Neural cell (in vitro differentiated cells): ENCODE results near the gene ROBO1. TPM values are rescaled to one million over a fixed set of nuclear protein-coding genes. Genes with fewer than 3 reads are reported as not detected.

Experiments used
- H2AFZ ChIP-seq: fragments of 200-600, 300-800 bp; sonication (generic), shearing (Covaris generic); 2 replicates; pipeline ENCODE4 v1.6.0; 2014; ENCODE audit warnings: low read depth, mild to moderate bottlenecking, antibody characterized with exemption, low read length, moderate library complexity
- H3F3A ChIP-seq: fragments of 200-600 bp; shearing (Covaris generic); 2 replicates; pipeline ENCODE4 v1.6.1; 2016; ENCODE audit warnings: mild to moderate bottlenecking, moderate library complexity, mixed read lengths, antibody characterized with exemption, low read length; ENCODE audit not compliant: insufficient read depth, poor library complexity, severe bottlenecking
- H3K27ac ChIP-seq: fragments of 200-600, 300-800 bp; sonication (generic), shearing (Covaris generic); 2 replicates; pipeline ENCODE4 v1.5.1; 2014; ENCODE audit warnings: mild to moderate bottlenecking, low read length, moderate library complexity
- H3K27me3 ChIP-seq: fragments of 300-800, 200-600 bp; sonication (generic), shearing (Covaris generic); 2 replicates; pipeline ENCODE4 v1.6.0; 2014; ENCODE audit warnings: mild to moderate bottlenecking, low read depth, low read length, moderate library complexity; ENCODE audit not compliant: insufficient read depth
- H3K36me3 ChIP-seq: fragments of 300-800, 200-600 bp; sonication (generic), shearing (Covaris generic); 2 replicates; pipeline ENCODE4 v1.5.1; 2014; ENCODE audit warnings: mild to moderate bottlenecking, antibody characterized with exemption, low read length, moderate library complexity; ENCODE audit not compliant: insufficient read depth
- H3K4me2 ChIP-seq: fragments of 300-800, 200-600 bp; sonication (generic), shearing (Covaris generic); 2 replicates; pipeline ENCODE4 v1.6.0; 2014; ENCODE audit warnings: mild to moderate bottlenecking, low read length
- H3K4me3 ChIP-seq: fragments of 300-800, 200-600 bp; sonication (generic), shearing (Covaris generic); 2 replicates; pipeline ENCODE4 v1.5.1; 2014; ENCODE audit warnings: mild to moderate bottlenecking, low read length, moderate library complexity
- H3K79me2 ChIP-seq: fragments of 200-600 bp; shearing (Covaris generic); replicated peaks from 2 replicates; pipeline ENCODE4 v1.6.0; 2014; ENCODE audit warnings: mild to moderate bottlenecking, low read length, moderate library complexity; ENCODE audit not compliant: insufficient read depth
- H3K9ac ChIP-seq: fragments of 300-800, 200-600 bp; sonication (generic), shearing (Covaris generic); 2 replicates; pipeline ENCODE4 v1.6.1; 2016; ENCODE audit warnings: mild to moderate bottlenecking, low read length, mixed read lengths
- H3K9me2 ChIP-seq: fragments of 200-600 bp; shearing (Covaris generic); 2 replicates; pipeline ENCODE4 v1.6.1; 2016; ENCODE audit warnings: mild to moderate bottlenecking, low read length, mixed read lengths; ENCODE audit not compliant: insufficient read depth
- H3K9me3 ChIP-seq: fragments of 200-600, 300-800 bp; sonication (generic), shearing (Covaris generic); 2 replicates; pipeline ENCODE4 v1.6.1; 2016; ENCODE audit warnings: mild to moderate bottlenecking, mixed run types, low read length, moderate library complexity, mixed read lengths
- H4K20me1 ChIP-seq: fragments of 200-600 bp; shearing (Covaris generic); 2 replicates; pipeline ENCODE4 v1.6.1; 2016; ENCODE audit warnings: mild to moderate bottlenecking, mixed run types; ENCODE audit not compliant: insufficient read depth
- CTCF ChIP-seq: fragments of 450-650 bp; IDR thresholded peaks from 2 replicates; pipeline ENCODE4 v1.5.1; 2014; ENCODE audit warnings: antibody characterized with exemption, mild to moderate bottlenecking, moderate library complexity; ENCODE audit not compliant: poor library complexity, severe bottlenecking
- EP300 ChIP-seq: fragments of 450-650 bp; conservative IDR thresholded peaks from 2 replicates; pipeline ENCODE4 v1.6.1; 2014; ENCODE audit warnings: antibody characterized with exemption, mild to moderate bottlenecking, moderate library complexity; ENCODE audit not compliant: poor library complexity, severe bottlenecking
- EZH2 ChIP-seq: fragments of 200-600, 300-800 bp; shearing (Covaris generic), sonication (generic); IDR thresholded peaks from 2 replicates; pipeline ENCODE4 v1.6.1; 2014; ENCODE audit warnings: antibody characterized with exemption, low read length, borderline replicate concordance, mild to moderate bottlenecking; ENCODE audit not compliant: insufficient read depth, poor library complexity, severe bottlenecking
- MXI1 ChIP-seq: fragments of 450-650 bp; conservative IDR thresholded peaks from 2 replicates; pipeline ENCODE4 v1.6.1; 2014; ENCODE audit warnings: antibody characterized with exemption, mild to moderate bottlenecking; ENCODE audit not compliant: poor library complexity, severe bottlenecking
- POLR2AphosphoS5 ChIP-seq: IDR thresholded peaks from 2 replicates; pipeline ENCODE4 v1.6.1; 2012
- RAD21 ChIP-seq: fragments of 450-650 bp; conservative IDR thresholded peaks from 2 replicates; pipeline ENCODE4 v1.6.1; 2014; ENCODE audit warnings: antibody characterized with exemption, mild to moderate bottlenecking, moderate library complexity
- REST ChIP-seq: IDR thresholded peaks from 2 replicates; pipeline ENCODE4 v1.6.1; 2012; ENCODE audit warnings: borderline replicate concordance
- SMC3 ChIP-seq: fragments of 450-650 bp; conservative IDR thresholded peaks from 2 replicates; pipeline ENCODE4 v1.6.1; 2014; ENCODE audit warnings: antibody characterized with exemption, mild to moderate bottlenecking, moderate library complexity; ENCODE audit not compliant: poor library complexity
- TAF1 ChIP-seq: IDR thresholded peaks from 2 replicates; pipeline ENCODE4 v1.6.1; 2012; ENCODE audit warnings: low read depth
- polyA plus RNA-seq: library from polyadenylated mRNA; depleted of rRNA; stranded (reverse); fragments of >200 nt; gene quantifications from 2 replicates; pipeline ENCODE4 v1.2.3, GENCODE V29; 2014

Gene ROBO1
- polyA plus RNA-seq, 1 donor from 2014 or later: 183 TPM

DNA sequence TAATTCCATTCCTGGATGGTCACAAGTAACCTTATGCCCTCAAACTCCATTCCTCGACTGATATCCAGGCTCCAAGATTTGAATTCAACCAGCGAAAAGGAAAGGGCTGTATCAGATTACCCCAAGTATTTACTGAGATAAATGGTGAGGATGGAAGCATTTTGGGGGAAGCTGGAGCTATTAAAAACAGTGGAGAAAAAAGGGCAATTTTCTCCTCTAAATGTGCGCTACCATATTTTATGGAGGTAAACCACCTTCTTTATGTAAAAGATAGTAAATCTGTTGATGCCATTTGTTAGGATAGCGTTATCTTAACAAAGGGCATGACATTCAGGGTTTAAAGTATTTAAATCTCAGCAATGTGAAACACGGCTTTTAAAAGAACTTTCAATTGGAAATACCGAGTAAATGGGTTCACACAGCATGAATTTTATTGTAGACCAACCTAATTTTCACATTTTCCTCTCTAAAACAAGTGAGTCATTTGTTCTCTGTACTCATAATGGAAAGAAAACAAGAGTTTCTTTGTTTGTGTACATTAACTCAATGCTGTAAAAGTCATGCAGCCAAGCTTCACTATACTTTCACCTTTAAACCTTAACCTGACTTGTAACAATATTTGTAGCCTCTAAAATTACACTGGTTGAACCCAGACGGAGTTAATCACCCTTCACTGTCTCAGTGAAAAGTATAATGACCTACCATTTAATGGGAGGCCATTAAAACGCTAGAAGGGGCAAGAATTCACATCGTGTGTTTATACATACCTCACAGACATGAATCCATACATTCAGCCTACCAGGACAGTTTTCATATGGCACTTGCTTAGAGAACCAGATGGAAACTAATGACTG lies 773.4 kb downstream of the ROBO1 start:
- H3K9ac ChIP-seq: no peak overlapping the region
- H3K27ac ChIP-seq: no peak overlapping the region
- no peaks in the 10 kb centered on the region for H3K36me3 ChIP-seq
- no peak overlapping the region for H3K4me3 ChIP-seq
- H3K9me3 ChIP-seq: no peaks in the 10 kb centered on the region
- H2AFZ ChIP-seq: no peak overlapping the region
- no peak overlapping the region for H3K4me2 ChIP-seq
- H3K9me2 ChIP-seq: no peaks in the 10 kb centered on the region
- H3F3A ChIP-seq: no peaks in the 10 kb centered on the region
- H3K27me3 ChIP-seq: no peaks in the 10 kb centered on the region
- TF ChIP-seq MXI1: no peak
- TF ChIP-seq EZH2: no peak
- TF ChIP-seq TAF1: no peak
- no peak for TF ChIP-seq RAD21
- no peak for TF ChIP-seq EP300
- TF ChIP-seq SMC3: no peak
- TF ChIP-seq REST: no peak
- TF ChIP-seq POLR2AphosphoS5: no peak
- TF ChIP-seq CTCF: no peak
- H3K79me2 ChIP-seq: peaks cover 60% of the 10 kb centered on the region
- no peaks in the 10 kb centered on the region for H4K20me1 ChIP-seq

- H3K79me2 ChIP-seq: peaks cover 55% of the 10 kb centered on the region
Measured at GRCh38 chr3:78993375-78993774, 774.4 kb downstream of the ROBO1 start.

More at GRCh38 chr3:78993375-78993774, 774.4 kb downstream of the ROBO1 start:
- TF ChIP-seq CTCF (no peak), POLR2AphosphoS5 (no peak), RAD21 (no peak), EZH2 (no peak), REST (no peak), MXI1 (no peak), EP300 (no peak)
- Histone ChIP-seq H3K36me3 (no peaks in the 10 kb centered on the region), H3K4me2 (no peak overlapping the region), H3K9ac (no peak overlapping the region), H3K27ac (no peak overlapping the region), H3K9me2 (no peaks in the 10 kb centered on the region), H3K27me3 (no peaks in the 10 kb centered on the region), H3K9me3 (no peaks in the 10 kb centered on the region), H2AFZ (no peak overlapping the region), H4K20me1 (no peaks in the 10 kb centered on the region), H3F3A (no peaks in the 10 kb centered on the region), H3K4me3 (no peak overlapping the region)
